HCT116 (cell line): ENCODE results near the gene LAMTOR4.

ENCODE experiments used
- POLR2A ChIP-seq: IDR thresholded peaks from 2 replicates; pipeline ENCODE4 v1.7.0; 2011; ENCODE audit warnings: borderline replicate concordance; ENCODE audit not compliant: insufficient read depth, insufficient read length; ENCODE audit errors: extremely low read depth
- TF ChIP-seq, protein P1 (sequence below), 3 experiments: fragments of 200-600 bp in 1 of 3; sonication (generic) in 1 of 3; IDR thresholded peaks in 2 of 3; conservative IDR thresholded peaks in 1 of 3; 2 replicates each; pipeline ENCODE4 v1.5.1; 2012 to 2017; ENCODE audit warnings: low read depth in 2 of 3, low read length in 2 of 3, antibody characterized with exemption in 1 of 3, borderline replicate concordance in 1 of 3, control low read depth in 1 of 3, mild to moderate bottlenecking in 1 of 3, mixed read lengths in 1 of 3, mixed run types in 1 of 3, moderate library complexity in 1 of 3; ENCODE audit not compliant: insufficient read depth in 1 of 3

DNA sequence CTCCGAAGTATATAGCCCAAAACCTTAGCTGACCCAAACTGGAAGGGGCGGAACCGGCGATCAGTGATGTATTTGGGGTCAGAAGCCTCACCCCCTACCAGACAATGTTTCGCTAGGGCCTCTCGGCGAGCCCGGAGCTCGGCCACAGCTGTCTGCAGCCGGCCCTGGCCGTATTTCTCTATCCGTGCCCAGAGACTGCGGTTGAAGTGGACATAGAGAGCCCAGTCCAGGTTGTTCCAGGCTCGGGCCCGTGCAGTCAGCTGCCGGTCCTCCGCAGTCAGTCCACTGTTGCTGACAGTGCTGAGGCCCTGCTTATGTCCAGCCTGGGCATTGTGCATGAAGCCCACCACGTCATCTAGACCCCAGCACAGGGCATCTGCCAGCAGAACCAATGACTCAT is 11.3 kb downstream of the LAMTOR4 start:
- TF ChIP-seq POLR2A, result no peak
- TF ChIP-seq, protein P1, sequence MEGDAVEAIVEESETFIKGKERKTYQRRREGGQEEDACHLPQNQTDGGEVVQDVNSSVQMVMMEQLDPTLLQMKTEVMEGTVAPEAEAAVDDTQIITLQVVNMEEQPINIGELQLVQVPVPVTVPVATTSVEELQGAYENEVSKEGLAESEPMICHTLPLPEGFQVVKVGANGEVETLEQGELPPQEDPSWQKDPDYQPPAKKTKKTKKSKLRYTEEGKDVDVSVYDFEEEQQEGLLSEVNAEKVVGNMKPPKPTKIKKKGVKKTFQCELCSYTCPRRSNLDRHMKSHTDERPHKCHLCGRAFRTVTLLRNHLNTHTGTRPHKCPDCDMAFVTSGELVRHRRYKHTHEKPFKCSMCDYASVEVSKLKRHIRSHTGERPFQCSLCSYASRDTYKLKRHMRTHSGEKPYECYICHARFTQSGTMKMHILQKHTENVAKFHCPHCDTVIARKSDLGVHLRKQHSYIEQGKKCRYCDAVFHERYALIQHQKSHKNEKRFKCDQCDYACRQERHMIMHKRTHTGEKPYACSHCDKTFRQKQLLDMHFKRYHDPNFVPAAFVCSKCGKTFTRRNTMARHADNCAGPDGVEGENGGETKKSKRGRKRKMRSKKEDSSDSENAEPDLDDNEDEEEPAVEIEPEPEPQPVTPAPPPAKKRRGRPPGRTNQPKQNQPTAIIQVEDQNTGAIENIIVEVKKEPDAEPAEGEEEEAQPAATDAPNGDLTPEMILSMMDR (IDR thresholded peaks at IDR 0.05 in 2 of 3, conservative IDR thresholded peaks at IDR 0.05 in 1 of 3; ENCODE audit: borderline replicate concordance in 1 of 3, insufficient read depth in 1 of 3, low read depth in 2 of 3, low read length in 2 of 3), result no peak
